ENCODE measurements around the gene ALG1.

- TF ChIP-seq CTCF (IDR thresholded peaks at IDR 0.05; ENCODE audit: poor library complexity) (no peak), EZH2 (IDR thresholded peaks at IDR 0.05; ENCODE audit: borderline replicate concordance) (no peak)
These were observed 37.0 kb downstream of the ALG1 start for GRCh38 chr16:5108505-5109158.
